SK-N-SH (cell line): Measurements from ENCODE around the gene NACA2.

Source experiments
- EP300 ChIP-seq, 2 experiments: IDR thresholded peaks; 2 replicates each; pipeline versions ENCODE4 v1.4.0 to v1.6.1; 2012; ENCODE audit warnings: borderline replicate concordance in 1 of 2, low read depth in 1 of 2, low read length in 1 of 2
- EZH2phosphoT487 ChIP-seq: fragments of 200-600 bp; sonication (generic); IDR thresholded peaks from 2 replicates; pipeline ENCODE4 v1.6.1; 2017; ENCODE audit warnings: low read depth, mixed run types, mild to moderate bottlenecking, antibody characterized with exemption, moderate library complexity, borderline replicate concordance
- JUND ChIP-seq: IDR thresholded peaks from 2 replicates; pipeline ENCODE4 v1.4.0; 2012
- MXI1 ChIP-seq: IDR thresholded peaks from 2 replicates; pipeline ENCODE4 v1.6.1; 2012; ENCODE audit warnings: mild to moderate bottlenecking, low read depth, low read length, improper control_type of control experiment
- POLR2AphosphoS5 ChIP-seq: IDR thresholded peaks from 2 replicates; pipeline ENCODE4 v1.6.1; 2012; ENCODE audit warnings: low read depth, low read length
- RAD21 ChIP-seq: IDR thresholded peaks from 2 replicates; pipeline ENCODE4 v1.6.1; 2012; ENCODE audit warnings: mild to moderate bottlenecking, low read length
- SIN3A ChIP-seq: IDR thresholded peaks from 2 replicates; pipeline ENCODE4 v1.6.1; 2012; ENCODE audit warnings: low read depth, mild to moderate bottlenecking, low read length, moderate library complexity, borderline replicate concordance
- TAF1 ChIP-seq: IDR thresholded peaks from 2 replicates; pipeline ENCODE4 v1.6.1; 2012; ENCODE audit warnings: low read depth, mild to moderate bottlenecking, low read length, moderate library complexity, borderline replicate concordance
- YY1 ChIP-seq: IDR thresholded peaks from 2 replicates; pipeline ENCODE4 v1.4.0; 2012; ENCODE audit warnings: low read depth, mild to moderate bottlenecking
- TF ChIP-seq, protein P1 (sequence below): fragments of 200-600 bp; sonication (generic); IDR thresholded peaks from 2 replicates; pipeline ENCODE4 v1.6.1; 2017; ENCODE audit warnings: antibody characterized with exemption, mild to moderate bottlenecking, moderate library complexity
- TF ChIP-seq, protein P2 (sequence below): fragments of 150-350 bp; IDR thresholded peaks from 2 replicates; pipeline ENCODE4 v1.6.1; 2016; ENCODE audit warnings: mild to moderate bottlenecking, low read depth, low read length

DNA sequence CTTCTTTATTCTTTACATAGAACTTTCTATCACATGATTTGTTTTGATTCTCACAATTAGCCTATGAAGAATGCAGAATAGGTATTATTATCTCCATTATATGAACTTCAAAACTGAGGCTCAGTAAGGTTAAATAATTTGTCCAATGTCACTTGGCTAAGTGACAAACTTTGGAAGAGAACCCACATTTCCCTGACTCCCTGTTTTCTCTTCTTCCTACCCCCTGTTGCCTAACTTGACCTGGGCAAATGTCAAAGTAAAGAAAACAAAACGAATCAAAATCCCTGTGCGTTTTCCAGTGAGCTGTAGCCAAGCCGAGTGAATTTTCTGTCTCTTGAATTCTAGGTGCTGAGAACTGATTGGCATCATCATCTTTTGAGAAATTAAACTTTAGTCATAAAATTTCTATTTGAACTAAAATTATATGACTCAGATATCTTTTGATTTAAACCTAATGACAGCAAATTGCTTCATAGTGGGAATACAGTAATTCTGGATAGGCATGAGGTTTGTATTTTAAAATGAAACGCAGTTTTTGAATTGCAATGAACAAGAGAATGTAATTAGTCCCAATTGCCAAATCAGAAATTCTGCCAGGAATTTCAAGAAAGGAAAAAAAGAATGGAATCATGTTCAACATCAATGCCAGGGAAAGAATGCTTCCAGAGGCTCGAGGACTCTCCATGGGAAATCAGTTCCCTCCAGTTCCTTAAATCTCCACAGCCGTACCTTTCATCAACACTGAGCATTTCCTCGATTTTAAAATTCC lies 4.6 kb upstream of the NACA2 start:
- TF ChIP-seq EP300 (IDR thresholded peaks at IDR 0.05; ENCODE audit: borderline replicate concordance in 1 of 2, low read depth in 1 of 2, low read length in 1 of 2) (no peak), TAF1 (no peak), EZH2phosphoT487 (no peak), POLR2AphosphoS5 (no peak), YY1 (no peak), JUND (no peak), SIN3A (no peak), RAD21 (no peak), MXI1 (no peak)
- TF ChIP-seq, protein P1, sequence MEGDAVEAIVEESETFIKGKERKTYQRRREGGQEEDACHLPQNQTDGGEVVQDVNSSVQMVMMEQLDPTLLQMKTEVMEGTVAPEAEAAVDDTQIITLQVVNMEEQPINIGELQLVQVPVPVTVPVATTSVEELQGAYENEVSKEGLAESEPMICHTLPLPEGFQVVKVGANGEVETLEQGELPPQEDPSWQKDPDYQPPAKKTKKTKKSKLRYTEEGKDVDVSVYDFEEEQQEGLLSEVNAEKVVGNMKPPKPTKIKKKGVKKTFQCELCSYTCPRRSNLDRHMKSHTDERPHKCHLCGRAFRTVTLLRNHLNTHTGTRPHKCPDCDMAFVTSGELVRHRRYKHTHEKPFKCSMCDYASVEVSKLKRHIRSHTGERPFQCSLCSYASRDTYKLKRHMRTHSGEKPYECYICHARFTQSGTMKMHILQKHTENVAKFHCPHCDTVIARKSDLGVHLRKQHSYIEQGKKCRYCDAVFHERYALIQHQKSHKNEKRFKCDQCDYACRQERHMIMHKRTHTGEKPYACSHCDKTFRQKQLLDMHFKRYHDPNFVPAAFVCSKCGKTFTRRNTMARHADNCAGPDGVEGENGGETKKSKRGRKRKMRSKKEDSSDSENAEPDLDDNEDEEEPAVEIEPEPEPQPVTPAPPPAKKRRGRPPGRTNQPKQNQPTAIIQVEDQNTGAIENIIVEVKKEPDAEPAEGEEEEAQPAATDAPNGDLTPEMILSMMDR, result no peak
- TF ChIP-seq, protein P2, sequence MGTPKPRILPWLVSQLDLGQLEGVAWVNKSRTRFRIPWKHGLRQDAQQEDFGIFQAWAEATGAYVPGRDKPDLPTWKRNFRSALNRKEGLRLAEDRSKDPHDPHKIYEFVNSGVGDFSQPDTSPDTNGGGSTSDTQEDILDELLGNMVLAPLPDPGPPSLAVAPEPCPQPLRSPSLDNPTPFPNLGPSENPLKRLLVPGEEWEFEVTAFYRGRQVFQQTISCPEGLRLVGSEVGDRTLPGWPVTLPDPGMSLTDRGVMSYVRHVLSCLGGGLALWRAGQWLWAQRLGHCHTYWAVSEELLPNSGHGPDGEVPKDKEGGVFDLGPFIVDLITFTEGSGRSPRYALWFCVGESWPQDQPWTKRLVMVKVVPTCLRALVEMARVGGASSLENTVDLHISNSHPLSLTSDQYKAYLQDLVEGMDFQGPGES, result no peak
